Activated T-cell treated with anti-CD3 and anti-CD28 coated beads for 24 hours (primary cell): Measurements from ENCODE around the gene TRIM13.

ENCODE experiments used
- DNase-seq: peaks from one replicate; pipeline ENCODE4 v3.0.0-alpha.2; 2020; ENCODE audit warnings: low read depth

Gene TRIM13

GRCh38 chr13:50065712-50066111 is 68.9 kb downstream of the TRIM13 start:
- no peak for DNase-seq
